GM21825 (cell line): Measurements from ENCODE around the gene CDH24.
A peak's percentile ranks its signal among the peaks of the same experiment; 100 is the strongest.
"Not testable (repeated sequence)": the region's sequence is repeated elsewhere in the genome, so short reads cannot be mapped to it uniquely, and the experiment has no call there.

Experiments used
- ATAC-seq: cut with Tn5 transposase; IDR thresholded peaks from one replicate; pipeline ENCODE4 v1.9.1; 2021; ENCODE audit warnings: mild to moderate bottlenecking, moderate library complexity; ENCODE audit not compliant: unreplicated experiment

Gene CDH24

DNA sequence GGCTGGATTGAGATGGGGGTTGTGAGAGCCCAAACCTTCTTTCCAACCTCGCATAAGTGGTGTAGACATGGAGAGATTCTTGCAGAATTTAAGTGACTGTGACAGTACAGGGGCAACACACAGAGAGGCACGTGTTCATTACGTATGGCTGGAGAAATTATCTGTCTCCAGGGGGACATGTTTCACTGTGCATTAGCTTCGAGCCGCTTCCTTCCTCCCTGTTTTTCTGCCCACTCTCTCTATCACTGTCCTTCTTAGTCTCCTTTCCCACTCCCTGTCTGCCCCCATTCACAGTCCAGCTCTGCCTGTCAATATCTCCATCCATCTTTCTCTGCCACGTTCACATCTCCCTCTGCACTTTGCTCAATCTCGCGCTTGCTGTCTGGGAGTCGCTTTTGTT lies 35.9 kb downstream of the CDH24 start:
- ATAC-seq, result no peak

DNA sequence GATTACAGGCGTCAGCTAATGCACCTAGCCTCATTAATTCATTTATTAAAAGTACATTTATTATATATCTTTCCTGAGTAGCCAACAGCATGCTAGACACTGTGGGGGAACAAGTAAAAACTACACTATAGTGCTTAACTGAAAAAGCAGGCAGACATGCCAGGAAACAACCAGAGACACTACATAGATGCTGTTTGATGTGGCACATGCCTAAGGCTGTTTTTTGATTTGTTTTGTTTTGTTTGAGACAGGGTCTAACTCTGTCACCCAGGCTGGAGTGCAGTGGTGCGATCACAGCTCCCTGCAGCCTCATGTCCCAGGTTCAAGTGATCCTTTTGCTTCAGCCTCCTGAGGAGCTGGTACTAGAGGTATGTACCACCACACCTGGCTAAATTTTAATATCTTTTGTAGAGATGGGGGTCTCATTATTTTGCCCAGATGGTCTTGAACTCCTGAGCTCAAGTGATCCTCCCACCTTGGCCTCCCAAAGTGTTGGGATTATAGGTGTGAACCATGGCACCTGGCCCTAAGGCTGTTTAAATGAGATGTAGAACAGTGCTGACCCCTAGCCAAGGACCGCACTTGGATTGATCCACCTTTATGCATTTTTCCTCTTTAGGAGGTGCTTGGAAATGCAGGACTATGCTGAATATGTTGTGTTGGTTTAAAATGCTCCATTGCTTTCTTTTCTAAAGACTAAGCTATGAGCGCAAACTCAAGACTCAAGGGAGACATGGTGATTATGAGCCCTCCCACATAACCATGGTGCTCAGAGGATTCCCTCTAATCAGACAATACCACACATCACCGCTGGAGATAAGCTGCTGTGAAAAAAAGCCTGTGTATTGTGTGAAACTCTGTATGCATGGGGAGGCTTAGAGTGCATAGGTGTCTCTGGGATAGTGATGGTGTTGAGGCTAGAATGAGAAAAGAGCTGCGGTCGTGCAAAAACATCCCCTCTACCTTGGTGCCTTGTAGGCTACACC lies 36.9 kb downstream of the CDH24 start:
- no peak for ATAC-seq

DNA sequence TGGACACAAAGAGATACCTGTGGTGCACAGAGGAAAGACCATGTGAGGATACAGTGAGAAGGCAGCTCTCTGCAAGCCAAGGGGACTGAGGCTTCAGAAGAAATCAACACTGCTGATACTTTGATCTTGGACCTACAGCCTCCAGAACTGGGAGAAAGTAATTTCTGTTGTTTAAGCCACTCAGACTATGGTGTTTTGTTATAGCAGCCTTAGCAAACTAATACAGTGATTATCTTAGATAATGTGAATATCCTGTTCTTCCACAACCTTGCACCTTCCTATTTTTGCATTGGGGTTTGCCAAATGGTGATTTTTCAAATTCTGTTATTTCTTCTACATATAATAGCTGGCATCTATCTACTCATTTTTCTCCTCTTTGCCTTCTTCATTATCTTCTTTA lies 39.2 kb downstream of the CDH24 start:
- no peak for ATAC-seq

GRCh38 chr14:23017091-23017490 lies 40.2 kb downstream of the CDH24 start:
- ATAC-seq, result no peak

DNA sequence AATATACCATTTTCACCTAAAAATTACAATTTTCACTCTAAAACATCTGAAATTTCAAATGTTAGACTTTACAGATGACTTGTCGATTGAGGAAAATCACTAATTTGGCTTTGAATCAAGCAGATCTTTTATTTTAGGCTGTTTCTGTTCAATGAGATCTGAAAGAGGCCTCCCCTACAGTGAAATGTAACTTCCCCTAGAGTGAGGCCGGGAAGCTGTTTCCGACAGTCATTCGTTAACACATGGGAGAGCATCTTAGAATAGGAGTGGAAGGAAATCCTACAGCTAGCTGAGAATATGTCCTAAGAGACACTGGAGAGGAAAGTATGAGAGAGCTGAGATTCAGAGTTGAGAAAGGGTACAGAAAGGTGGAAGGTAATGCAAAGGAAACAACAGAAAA lies 41.7 kb downstream of the CDH24 start:
- ATAC-seq, result no peak

DNA sequence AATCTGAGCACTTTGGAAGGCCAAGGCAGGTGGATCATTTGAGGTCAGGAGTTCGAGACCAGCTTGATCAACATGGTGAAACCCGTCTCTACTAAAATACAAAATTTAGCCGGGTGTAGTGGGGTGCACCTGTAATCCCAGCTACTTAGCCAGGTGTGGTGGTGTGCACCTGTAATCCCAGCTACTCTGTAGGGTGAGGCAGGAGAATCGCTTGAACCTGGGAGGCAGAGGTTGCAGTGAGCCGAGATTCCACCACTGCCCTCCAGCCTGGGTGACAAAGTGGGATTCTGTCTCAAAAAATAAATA lies 43.6 kb downstream of the CDH24 start:
- not testable (repeated sequence) for ATAC-seq

DNA sequence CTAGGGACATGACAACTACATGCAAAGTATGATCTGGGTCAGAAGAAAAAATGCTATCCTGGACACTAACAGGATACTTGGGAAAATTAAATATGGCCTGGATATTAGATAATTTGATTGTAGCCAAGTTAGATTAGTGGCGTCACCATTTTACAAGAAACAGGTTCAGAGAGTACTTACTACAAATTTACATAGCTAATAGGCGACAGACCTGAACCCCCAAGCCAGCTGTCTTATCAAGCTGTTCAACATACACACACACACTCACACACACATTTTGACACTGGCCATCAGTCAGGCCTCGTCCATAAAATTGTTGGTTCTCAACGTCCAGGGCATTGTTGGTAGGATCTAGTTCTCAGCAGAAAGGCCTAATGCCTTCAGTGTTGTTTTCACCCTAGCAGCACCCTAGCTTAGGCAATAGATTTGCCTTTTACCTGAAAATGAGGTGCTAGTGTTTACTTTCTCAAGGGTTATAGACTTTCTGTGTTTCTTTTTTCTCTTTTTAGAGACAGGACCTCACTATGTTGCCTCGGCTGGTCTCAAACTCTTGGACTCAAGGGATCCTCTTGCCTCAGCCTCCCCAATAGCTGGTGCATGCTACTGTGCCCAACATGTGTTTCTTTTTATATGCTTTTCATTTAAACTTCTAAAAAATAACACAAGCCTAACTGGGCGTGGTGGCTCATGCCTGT lies 44.1 kb downstream of the CDH24 start:
- ATAC-seq, result no peak

DNA sequence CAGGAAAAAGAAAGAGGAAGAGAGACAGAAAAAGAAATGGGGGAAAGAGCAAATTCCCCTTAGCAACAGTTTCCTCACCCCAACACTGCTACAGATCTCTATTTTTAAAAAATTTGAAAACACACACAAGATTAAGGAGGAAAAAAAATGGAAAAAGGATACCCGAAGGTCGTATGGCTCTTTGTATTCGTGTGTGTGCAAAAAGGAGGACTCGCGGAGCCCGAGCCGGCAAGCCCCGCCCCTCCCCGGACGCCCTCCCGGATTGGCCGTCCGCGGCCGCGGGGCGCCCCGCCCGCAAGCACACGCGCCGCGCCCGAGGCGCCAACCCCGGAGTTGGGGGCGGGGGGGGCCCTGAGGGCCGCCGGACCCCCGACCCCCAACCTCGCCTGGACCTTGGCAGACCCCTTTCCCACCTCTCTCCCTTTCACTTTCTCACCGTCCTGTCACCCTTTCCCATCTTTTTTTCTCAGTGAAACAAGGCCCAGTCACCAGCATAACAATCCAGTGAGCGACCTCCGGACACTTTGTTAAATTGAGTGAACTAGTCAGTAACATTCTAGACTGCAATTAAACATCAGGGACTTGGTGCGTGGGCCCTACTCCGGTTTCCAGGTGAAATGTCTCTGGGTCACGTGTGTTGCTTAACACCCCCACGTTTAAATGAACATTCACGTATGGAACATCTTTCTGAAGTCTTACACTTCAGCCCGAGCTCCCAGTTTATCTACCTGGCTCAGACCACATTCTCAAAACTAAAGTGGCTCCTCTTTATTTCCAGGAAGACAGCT lies 47.2 kb downstream of the CDH24 start, which contains the start of gene C14orf93:
Gene C14orf93 (minus strand): TSS at position 205 of the 788 bp plus-strand sequence. CDS start 11,120 bp downstream, outside the sequence.
- ATAC-seq, result no peak

- no peak for ATAC-seq
Measured at GRCh38 chr14:23009483-23009938, 47.8 kb downstream of the CDH24 start.

- ATAC-seq, result no peak
Measured at GRCh38 chr14:23008831-23009230, 48.5 kb downstream of the CDH24 start.

DNA sequence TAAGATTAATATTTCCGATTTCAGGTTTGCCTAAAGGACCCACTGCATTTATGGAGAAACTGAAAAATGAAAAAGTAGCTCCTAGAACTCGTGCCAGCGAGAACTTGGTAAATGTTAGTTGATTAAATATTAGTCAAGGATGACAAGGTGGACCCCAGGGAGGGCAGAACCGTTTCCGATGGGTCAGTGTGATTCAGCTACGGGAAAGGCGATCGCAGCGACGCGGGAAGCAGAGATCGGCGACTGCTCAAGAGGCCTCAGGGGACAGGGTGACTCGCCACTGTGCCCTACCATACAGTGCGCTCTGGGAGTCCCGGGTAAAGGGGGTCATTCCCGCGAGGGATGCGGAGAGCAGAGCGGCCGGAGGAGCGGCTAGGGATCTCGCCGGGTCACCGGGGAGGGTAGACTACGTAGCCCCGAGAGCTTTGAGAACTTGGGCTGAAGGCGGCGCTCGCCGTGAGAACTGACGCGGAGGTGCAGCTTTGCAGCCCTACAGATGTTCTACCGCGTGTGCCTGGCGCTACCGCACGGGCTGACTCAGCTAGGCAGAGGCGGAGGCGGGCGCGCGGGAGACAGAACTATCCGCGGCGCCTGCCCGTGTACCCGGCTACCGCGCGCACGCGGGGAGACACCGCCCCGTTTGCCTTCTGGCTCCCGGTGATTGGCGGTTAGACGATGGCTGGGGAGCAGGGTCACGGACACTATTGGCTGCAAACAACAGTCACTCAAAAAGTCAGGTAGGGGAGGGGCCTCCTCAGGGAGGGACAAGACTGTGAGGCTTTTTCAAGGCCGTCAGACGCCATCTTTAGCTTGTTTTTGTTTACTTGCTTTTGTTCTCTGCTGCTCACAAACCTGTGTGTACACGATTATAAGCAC lies 50.5 kb downstream of the CDH24 start:
- ATAC-seq, result peak; percentile 95

GRCh38 chr14:23006188-23006534 lies 51.2 kb downstream of the CDH24 start:
- no peak for ATAC-seq

- ATAC-seq, result no peak
Measured at GRCh38 chr14:23005451-23006187, 51.7 kb downstream of the CDH24 start.

DNA sequence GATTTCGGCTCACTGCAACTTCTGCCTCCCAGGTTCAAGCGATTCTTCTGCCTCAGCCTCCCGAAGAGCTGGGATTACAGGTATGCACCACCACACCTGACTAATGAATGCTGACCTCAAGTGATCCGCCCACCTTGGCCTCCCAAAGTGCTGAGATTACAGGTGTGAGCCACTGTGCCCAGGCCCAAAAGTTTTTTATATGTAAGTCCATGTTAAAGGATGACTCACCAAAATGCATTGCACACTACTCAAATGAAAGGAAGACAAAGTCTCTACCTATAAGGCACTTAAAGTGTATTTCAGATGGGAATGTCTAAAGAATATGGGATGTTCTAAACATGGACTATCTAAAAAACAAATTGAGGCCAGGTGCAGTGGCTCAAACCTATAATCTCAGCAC lies 53.0 kb downstream of the CDH24 start:
- ATAC-seq, result not testable (repeated sequence)

DNA sequence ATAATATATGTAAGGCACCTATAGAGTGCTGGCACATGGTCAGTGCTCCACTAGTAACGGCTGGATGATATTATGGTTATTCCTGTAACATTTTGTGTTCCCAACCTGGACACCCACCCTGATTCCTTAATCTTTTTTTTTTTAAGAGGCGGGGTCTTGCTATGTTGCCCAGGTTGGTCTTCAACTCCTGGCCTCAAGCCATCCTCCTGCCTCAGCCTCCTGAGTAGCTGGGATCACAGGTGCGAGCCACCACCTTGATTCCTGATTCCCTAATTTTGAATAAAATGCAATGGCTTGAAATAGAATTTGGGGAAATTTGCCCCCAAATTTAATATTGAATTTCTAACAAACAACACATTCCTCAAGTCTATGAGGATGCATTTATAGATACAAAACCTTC lies 54.7 kb downstream of the CDH24 start:
- ATAC-seq, result no peak

DNA sequence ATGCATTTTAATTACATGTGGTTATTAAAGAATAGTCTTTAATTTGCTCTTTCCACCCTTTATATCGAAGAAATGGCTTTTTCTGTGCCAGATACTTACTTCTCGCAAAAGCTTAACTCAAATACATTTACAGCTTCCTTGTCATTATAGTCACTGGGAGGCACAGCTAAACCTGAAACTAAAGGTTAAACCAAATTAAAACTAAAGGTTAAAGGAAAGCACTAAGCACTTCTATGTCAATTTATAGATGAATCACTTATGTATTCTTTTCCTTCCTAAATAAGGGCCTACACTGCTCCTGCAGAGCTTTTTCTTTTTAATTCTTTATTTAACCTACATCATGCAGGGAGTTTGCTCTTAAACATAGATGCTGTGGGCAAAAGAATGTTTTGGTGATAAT lies 56.5 kb downstream of the CDH24 start:
- ATAC-seq, result no peak

DNA sequence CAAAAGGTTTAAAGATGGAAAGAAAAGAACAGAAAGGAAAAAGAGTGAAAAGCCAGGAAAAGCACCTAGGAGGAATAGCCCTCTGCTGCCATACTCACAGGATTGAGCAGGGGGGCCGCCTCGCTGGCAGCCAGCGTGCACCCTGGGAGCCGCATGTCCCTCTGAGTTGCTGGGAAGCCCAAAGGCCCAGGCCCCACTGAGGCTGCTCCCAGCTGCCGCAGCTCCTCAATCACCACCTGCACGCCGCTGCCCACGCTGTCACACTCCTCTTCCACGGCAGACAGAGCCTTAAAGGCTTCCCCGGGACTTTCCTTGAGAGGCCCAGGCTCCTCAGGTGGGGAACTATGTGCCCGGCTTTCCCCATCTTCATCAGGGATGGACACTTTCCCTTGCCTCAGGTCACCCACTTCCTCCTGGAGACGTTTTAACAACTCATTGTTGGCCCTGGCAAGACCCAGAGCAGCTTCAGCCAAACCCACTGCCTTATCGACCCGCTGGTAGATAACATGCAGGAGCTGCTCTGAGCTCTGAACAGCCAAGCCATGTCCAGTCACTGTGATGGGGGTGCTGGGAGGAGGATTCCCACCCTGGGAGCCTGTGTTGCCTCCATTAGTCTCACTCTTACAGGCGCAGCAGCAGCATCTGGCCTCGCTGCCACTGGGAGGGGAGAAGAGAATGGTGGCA lies 58.8 kb downstream of the CDH24 start:
- no peak for ATAC-seq

DNA sequence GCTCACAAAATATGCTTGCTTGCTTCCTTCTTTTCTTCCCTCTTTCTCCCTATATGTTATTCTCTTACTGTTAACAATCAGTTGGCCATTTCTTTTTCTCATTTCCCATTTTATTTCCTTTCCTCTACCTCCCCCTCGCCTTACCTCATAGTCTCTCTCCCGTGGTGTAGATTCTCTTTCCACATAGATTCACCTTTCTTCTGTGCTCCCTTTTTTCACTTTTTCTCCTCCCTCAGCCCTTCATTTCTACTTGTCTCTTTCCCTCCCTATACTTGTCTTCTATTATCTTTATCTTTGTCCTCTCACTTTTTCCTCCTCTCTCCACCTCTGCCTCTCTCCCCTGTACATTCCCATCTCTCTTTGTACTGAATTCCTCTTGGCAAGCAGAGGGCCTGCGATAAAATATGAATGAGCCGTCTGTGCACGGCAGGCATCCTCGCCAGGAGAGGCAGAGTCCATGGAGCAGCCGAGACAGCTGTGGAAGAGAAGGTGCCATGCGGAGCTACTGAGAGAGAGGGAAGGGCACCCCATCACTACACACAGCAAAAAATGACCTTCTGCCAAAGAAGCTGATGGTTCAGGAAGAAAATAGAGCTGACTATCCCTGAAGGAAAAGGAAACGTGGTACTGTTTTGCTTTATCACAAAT lies 59.5 kb downstream of the CDH24 start:
- no peak for ATAC-seq
